ENCODE measurements around the gene LDLRAD2.

The LDLRAD2 gene

GRCh38 chr1:21831454-21831970 lies 19.4 kb downstream of the LDLRAD2 start:
- Mint-ChIP-seq H3K27ac (ENCODE audit: low read depth) (no peak overlapping the region), H3K4me3 (no peak overlapping the region), H3K36me3 (ENCODE audit: insufficient read depth) (peaks cover 3% of the 10 kb centered on the region)

GRCh38 chr1:21833392-21833976 lies 21.4 kb downstream of the LDLRAD2 start:
- no peak for ATAC-seq (replicated peaks; ENCODE audit: extremely low read depth, poor library complexity, severe bottlenecking)
- peaks cover 19% of the 10 kb centered on the region for H3K9me3 Mint-ChIP-seq
- no peak overlapping the region for H3K4me3 Mint-ChIP-seq
- no peak overlapping the region for H3K27ac Mint-ChIP-seq (ENCODE audit: low read depth)
- peaks cover 3% of the 10 kb centered on the region for H3K27me3 Mint-ChIP-seq
- DNase-seq (ENCODE audit: low spot score in 2 of 2): no peak
- H3K36me3 Mint-ChIP-seq (ENCODE audit: insufficient read depth): peaks cover 3% of the 10 kb centered on the region
- H3K4me1 Mint-ChIP-seq: no peaks in the 10 kb centered on the region

More at GRCh38 chr1:21831454-21831970, 19.4 kb downstream of the LDLRAD2 start:
- ATAC-seq (replicated peaks; ENCODE audit: extremely low read depth, poor library complexity, severe bottlenecking) (no peak), DNase-seq (ENCODE audit: low spot score in 2 of 2) (no peak)
- H3K9me3 Mint-ChIP-seq: peaks cover 19% of the 10 kb centered on the region
- H3K27me3 Mint-ChIP-seq: peaks cover 16% of the 10 kb centered on the region
- H3K4me1 Mint-ChIP-seq: no peaks in the 10 kb centered on the region

GRCh38 chr1:21834094-21834493 lies 22.0 kb downstream of the LDLRAD2 start:
- Mint-ChIP-seq H3K4me3 (no peak overlapping the region), H3K4me1 (no peaks in the 10 kb centered on the region), H3K27me3 (no peaks in the 10 kb centered on the region), H3K9me3 (peaks cover 19% of the 10 kb centered on the region), H3K36me3 (ENCODE audit: insufficient read depth) (peaks cover 3% of the 10 kb centered on the region), H3K27ac (ENCODE audit: low read depth) (no peak overlapping the region)
- DNase-seq (ENCODE audit: low spot score in 2 of 2): no peak
- no peak for ATAC-seq (replicated peaks; ENCODE audit: extremely low read depth, poor library complexity, severe bottlenecking)

- Mint-ChIP-seq H3K9me3 (peaks cover 19% of the 10 kb centered on the region), H3K27ac (ENCODE audit: low read depth) (no peak overlapping the region), H3K4me3 (no peak overlapping the region), H3K27me3 (no peaks in the 10 kb centered on the region), H3K36me3 (ENCODE audit: insufficient read depth) (peaks cover 3% of the 10 kb centered on the region), H3K4me1 (no peaks in the 10 kb centered on the region)
- no peak for DNase-seq (ENCODE audit: low spot score in 2 of 2)
- no peak for ATAC-seq (replicated peaks; ENCODE audit: extremely low read depth, poor library complexity, severe bottlenecking)
These were observed 22.6 kb downstream of the LDLRAD2 start for GRCh38 chr1:21834666-21835065.

GRCh38 chr1:21836010-21836409 lies 23.9 kb downstream of the LDLRAD2 start:
- no peak overlapping the region for H3K4me3 Mint-ChIP-seq
- H3K36me3 Mint-ChIP-seq (ENCODE audit: insufficient read depth): peaks cover 3% of the 10 kb centered on the region
- H3K9me3 Mint-ChIP-seq: peaks cover 19% of the 10 kb centered on the region
- H3K27ac Mint-ChIP-seq (ENCODE audit: low read depth): no peak overlapping the region
- no peak for DNase-seq (ENCODE audit: low spot score in 2 of 2)
- H3K27me3 Mint-ChIP-seq: no peaks in the 10 kb centered on the region
- no peaks in the 10 kb centered on the region for H3K4me1 Mint-ChIP-seq
- no peak for ATAC-seq (replicated peaks; ENCODE audit: extremely low read depth, poor library complexity, severe bottlenecking)

- H3K27ac Mint-ChIP-seq (ENCODE audit: low read depth): no peak overlapping the region
- ATAC-seq (replicated peaks; ENCODE audit: extremely low read depth, poor library complexity, severe bottlenecking) (no peak), DNase-seq (ENCODE audit: low spot score in 2 of 2) (no peak)
- H3K4me1 Mint-ChIP-seq: no peaks in the 10 kb centered on the region
- H3K9me3 Mint-ChIP-seq: peaks cover 19% of the 10 kb centered on the region
- H3K4me3 Mint-ChIP-seq: no peak overlapping the region
- no peaks in the 10 kb centered on the region for H3K27me3 Mint-ChIP-seq
- peaks cover 3% of the 10 kb centered on the region for H3K36me3 Mint-ChIP-seq (ENCODE audit: insufficient read depth)
These were observed 24.7 kb downstream of the LDLRAD2 start for GRCh38 chr1:21836729-21837128.

DNA sequence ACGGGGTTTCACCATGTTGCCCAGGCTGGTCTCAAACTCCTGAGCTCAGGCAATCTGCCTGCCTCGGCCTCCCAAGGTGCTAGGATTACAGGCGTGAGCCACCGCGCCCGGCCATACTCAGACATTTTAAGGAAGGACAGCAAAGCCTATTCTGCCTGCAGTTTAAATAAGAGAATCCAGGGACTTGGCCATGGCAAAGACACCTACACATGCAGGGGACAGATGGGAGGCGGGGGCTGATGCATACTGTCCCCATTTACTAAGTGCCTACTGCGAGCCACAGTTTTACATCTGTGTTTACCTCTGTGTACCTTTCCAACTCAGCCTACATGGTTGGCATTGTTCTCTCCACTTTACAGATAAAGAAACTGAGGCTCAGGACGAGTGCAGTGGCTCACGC lies 25.4 kb downstream of the LDLRAD2 start:
- ATAC-seq (replicated peaks; ENCODE audit: extremely low read depth, poor library complexity, severe bottlenecking) (no peak), DNase-seq (ENCODE audit: low spot score in 2 of 2) (no peak)
- Mint-ChIP-seq H3K27me3 (no peaks in the 10 kb centered on the region), H3K36me3 (ENCODE audit: insufficient read depth) (peaks cover 3% of the 10 kb centered on the region), H3K27ac (ENCODE audit: low read depth) (no peak overlapping the region), H3K9me3 (peaks cover 18% of the 10 kb centered on the region), H3K4me1 (no peaks in the 10 kb centered on the region), H3K4me3 (no peak overlapping the region)

GRCh38 chr1:21838359-21839157 lies 26.5 kb downstream of the LDLRAD2 start:
- Mint-ChIP-seq H3K27ac (ENCODE audit: low read depth) (no peak overlapping the region), H3K27me3 (no peaks in the 10 kb centered on the region), H3K9me3 (peaks cover 14% of the 10 kb centered on the region), H3K36me3 (ENCODE audit: insufficient read depth) (peaks cover 3% of the 10 kb centered on the region), H3K4me3 (no peak overlapping the region), H3K4me1 (no peaks in the 10 kb centered on the region)
- ATAC-seq (replicated peaks; ENCODE audit: extremely low read depth, poor library complexity, severe bottlenecking): no peak
- no peak for DNase-seq (ENCODE audit: low spot score in 2 of 2)

GRCh38 chr1:21839337-21840037 lies 27.4 kb downstream of the LDLRAD2 start:
- no peaks in the 10 kb centered on the region for H3K36me3 Mint-ChIP-seq (ENCODE audit: insufficient read depth)
- H3K27ac Mint-ChIP-seq (ENCODE audit: low read depth): no peak overlapping the region
- peaks cover 7% of the 10 kb centered on the region for H3K9me3 Mint-ChIP-seq
- no peaks in the 10 kb centered on the region for H3K27me3 Mint-ChIP-seq
- no peak overlapping the region for H3K4me3 Mint-ChIP-seq
- ATAC-seq (replicated peaks; ENCODE audit: extremely low read depth, poor library complexity, severe bottlenecking) (no peak), DNase-seq (ENCODE audit: low spot score in 2 of 2) (no peak)
- H3K4me1 Mint-ChIP-seq: no peaks in the 10 kb centered on the region

DNA sequence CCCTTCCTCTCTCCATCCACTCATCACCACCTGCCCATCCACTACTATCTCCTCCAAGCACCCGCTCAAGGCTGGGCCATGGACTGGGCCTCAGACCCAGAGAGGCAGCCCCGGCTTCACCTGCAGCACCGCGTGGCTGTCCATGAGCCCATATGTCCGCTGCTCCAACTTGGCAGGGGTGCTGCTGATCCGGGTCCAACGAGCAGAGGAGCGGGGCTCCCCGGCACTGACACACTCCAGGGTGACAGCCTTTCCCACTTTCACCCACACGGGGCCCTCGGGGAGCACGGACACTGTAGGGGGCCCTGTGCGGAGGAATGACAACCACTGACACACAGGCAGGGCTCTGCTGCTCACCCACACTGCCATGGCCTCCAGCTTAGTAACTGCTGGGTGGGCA lies 28.9 kb downstream of the LDLRAD2 start:
- no peaks in the 10 kb centered on the region for H3K36me3 Mint-ChIP-seq (ENCODE audit: insufficient read depth)
- no peaks in the 10 kb centered on the region for H3K27me3 Mint-ChIP-seq
- DNase-seq (ENCODE audit: low spot score in 2 of 2) (no peak), ATAC-seq (replicated peaks; ENCODE audit: extremely low read depth, poor library complexity, severe bottlenecking) (no peak)
- no peak overlapping the region for H3K27ac Mint-ChIP-seq (ENCODE audit: low read depth)
- no peaks in the 10 kb centered on the region for H3K4me1 Mint-ChIP-seq
- no peak overlapping the region for H3K4me3 Mint-ChIP-seq
- H3K9me3 Mint-ChIP-seq: no peaks in the 10 kb centered on the region

DNA sequence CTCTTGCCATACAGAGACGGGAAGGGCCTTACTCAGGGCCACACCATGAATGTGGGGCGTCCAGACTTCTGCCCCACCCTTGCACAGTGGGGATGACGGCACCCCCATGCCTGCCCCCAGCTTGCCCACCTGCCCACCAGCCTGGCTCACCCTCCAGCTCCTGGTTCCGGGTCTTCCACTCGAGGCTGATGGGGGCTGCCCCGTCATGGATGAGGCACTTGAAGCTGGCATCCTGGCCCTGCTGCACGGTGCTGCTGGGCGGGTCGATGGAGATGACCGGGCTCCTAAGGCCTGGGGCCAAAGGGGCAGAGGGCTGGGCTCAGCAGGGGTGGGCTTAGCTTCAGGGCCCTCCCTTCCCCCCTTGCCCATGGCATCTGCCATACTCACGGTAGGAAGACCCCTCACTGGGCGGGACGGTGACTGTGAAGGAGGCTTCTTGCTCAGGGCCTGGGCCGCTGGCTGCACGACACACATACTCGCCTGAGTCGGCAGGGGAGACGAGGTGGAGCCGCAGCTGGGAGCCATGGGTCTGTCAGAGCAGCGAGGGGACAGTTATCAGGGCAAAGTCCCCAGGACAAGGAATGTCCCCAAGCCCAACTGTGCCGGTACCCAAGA lies 29.9 kb downstream of the LDLRAD2 start:
- DNase-seq (ENCODE audit: low spot score in 2 of 2) (no peak), ATAC-seq (replicated peaks; ENCODE audit: extremely low read depth, poor library complexity, severe bottlenecking) (no peak)
- Mint-ChIP-seq H3K27ac (ENCODE audit: low read depth) (no peak overlapping the region), H3K9me3 (no peaks in the 10 kb centered on the region), H3K4me1 (no peaks in the 10 kb centered on the region), H3K36me3 (ENCODE audit: insufficient read depth) (no peaks in the 10 kb centered on the region), H3K4me3 (no peak overlapping the region), H3K27me3 (no peaks in the 10 kb centered on the region)

DNA sequence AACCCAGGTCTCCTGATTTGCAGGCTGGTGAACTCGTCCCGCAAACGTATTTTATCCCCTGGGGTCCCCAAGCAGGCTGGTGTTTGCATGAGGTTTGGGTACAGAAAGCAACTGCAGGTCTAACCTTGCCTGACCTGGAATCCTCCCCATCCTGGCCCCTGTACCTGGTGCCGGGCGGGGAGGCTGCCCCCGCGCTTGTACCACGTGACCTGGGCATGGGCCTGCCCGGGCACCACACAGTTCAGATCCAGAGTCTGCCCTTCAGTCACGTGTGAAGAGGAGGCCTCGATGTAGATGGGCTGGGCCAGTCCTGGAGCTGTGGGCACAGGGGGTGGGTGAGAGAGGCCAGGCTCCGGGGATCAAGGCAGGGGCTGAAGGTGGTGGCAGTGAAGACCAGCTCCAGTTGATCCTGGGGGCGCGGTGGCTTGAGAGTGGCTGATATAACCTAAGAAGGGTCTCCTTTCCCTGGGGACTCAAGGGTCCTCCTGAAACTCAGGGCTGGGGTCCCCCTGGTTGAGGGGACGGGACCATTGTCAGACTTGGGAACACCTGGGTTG lies 30.6 kb downstream of the LDLRAD2 start:
- H3K9me3 Mint-ChIP-seq: no peaks in the 10 kb centered on the region
- H3K4me1 Mint-ChIP-seq: no peaks in the 10 kb centered on the region
- no peaks in the 10 kb centered on the region for H3K36me3 Mint-ChIP-seq (ENCODE audit: insufficient read depth)
- ATAC-seq (replicated peaks; ENCODE audit: extremely low read depth, poor library complexity, severe bottlenecking): no peak
- DNase-seq (ENCODE audit: low spot score in 2 of 2): no peak
- no peaks in the 10 kb centered on the region for H3K27me3 Mint-ChIP-seq
- H3K27ac Mint-ChIP-seq (ENCODE audit: low read depth): no peak overlapping the region
- H3K4me3 Mint-ChIP-seq: no peak overlapping the region
